HEK293T (cell line): ENCODE measurements around the gene SOST.

Experiments used
- CTBP1 ChIP-seq: fragments of 450-650 bp; IDR thresholded peaks from 2 replicates; pipeline ENCODE4 v1.6.1; 2016; ENCODE audit warnings: borderline replicate concordance
- ELF4 ChIP-seq: fragments of 450-650 bp; IDR thresholded peaks from 2 replicates; pipeline ENCODE4 v1.6.1; 2017; ENCODE audit warnings: antibody characterized with exemption
- FOXA1 ChIP-seq: fragments of 450-650 bp; IDR thresholded peaks from 2 replicates; pipeline ENCODE4 v1.6.1; 2016; ENCODE audit warnings: mild to moderate bottlenecking
- FOXK2 ChIP-seq: fragments of 450-650 bp; IDR thresholded peaks from 2 replicates; pipeline ENCODE4 v1.6.1; 2016; ENCODE audit warnings: mild to moderate bottlenecking
- FOXM1 ChIP-seq: fragments of 450-650 bp; IDR thresholded peaks from 2 replicates; pipeline ENCODE4 v1.6.1; 2017; ENCODE audit warnings: mild to moderate bottlenecking, borderline replicate concordance
- L3MBTL2 ChIP-seq: fragments of 450-650 bp; conservative IDR thresholded peaks from 2 replicates; pipeline ENCODE4 v1.6.1; 2016; ENCODE audit warnings: mild to moderate bottlenecking
- SUZ12 ChIP-seq: fragments of 450-650 bp; IDR thresholded peaks from 2 replicates; pipeline ENCODE4 v1.6.1; 2016; ENCODE audit warnings: mild to moderate bottlenecking

- TF ChIP-seq SUZ12, result no peak
- no peak for TF ChIP-seq FOXM1
- TF ChIP-seq L3MBTL2, result no peak
- TF ChIP-seq FOXK2, result no peak
- TF ChIP-seq ELF4, result no peak
- no peak for TF ChIP-seq CTBP1
- TF ChIP-seq FOXA1, result no peak
These were observed 12.9 kb upstream of the SOST start for GRCh38 chr17:43771463-43771862.
